Measurements from ENCODE around the gene MYLK. TPM values are rescaled to one million over a fixed set of nuclear protein-coding genes. Genes with fewer than 3 reads are reported as not detected.

The MYLK gene
- polyA plus RNA-seq, 1 donor (not counting 4 experiments of a cell fraction or from before 2014, with no cell fraction given), result 7.8 TPM

DNA sequence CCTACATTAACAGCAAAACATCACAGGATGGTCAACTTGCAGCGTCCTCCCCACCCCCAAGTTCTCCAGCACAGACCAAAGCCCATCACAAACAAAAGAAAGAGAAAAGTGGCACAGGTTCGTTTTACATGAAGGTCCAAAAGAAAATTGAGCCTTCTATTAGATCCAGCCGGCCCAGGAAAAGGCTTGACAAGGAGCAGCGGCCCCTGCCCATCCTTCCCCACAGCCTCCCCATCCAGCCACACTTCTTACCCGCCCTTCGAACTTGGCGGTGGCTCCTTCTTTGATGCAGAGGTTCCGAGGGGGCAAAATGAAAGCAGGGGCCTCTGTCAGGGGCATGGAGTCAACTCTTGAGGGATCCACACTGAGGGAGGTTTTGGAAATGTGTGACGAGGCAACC, 90.7 kb downstream of the MYLK start:
- Histone ChIP-seq H3K36me3 (ENCODE audit: control insufficient read depth in 2 of 2, extremely low read depth in 1 of 2, insufficient read depth in 2 of 2, low read length in 2 of 2) (no peaks in the 10 kb centered on the region), H3K9ac (ENCODE audit: control insufficient read depth, extremely low read depth, insufficient read depth, low read length) (no peak overlapping the region), H2AFZ (ENCODE audit: control insufficient read depth, low read length) (no peak overlapping the region), H4K20me1 (ENCODE audit: control insufficient read depth, extremely low read depth, insufficient read depth, low read length) (no peaks in the 10 kb centered on the region), H3K27ac (ENCODE audit: control insufficient read depth, insufficient read depth, low read length) (no peak overlapping the region), H3K27me3 (ENCODE audit: control insufficient read depth, extremely low read depth, insufficient read depth, low read length) (no peaks in the 10 kb centered on the region), H3K9me3 (ENCODE audit: control insufficient read depth, low read depth, low read length) (no peaks in the 10 kb centered on the region), H3K4me1 (ENCODE audit: control insufficient read depth, extremely low read depth, insufficient read depth, low read length) (peaks cover 19% of the 10 kb centered on the region), H3K4me3 (ENCODE audit: control insufficient read depth in 2 of 3, extremely low read depth in 1 of 3, insufficient read depth in 2 of 3, low read depth in 1 of 3, low read length in 3 of 3) (no peak overlapping the region), H3K4me2 (ENCODE audit: control insufficient read depth, extremely low read depth, insufficient read depth, low read depth, low read length) (no peak overlapping the region), H3K9me1 (ENCODE audit: control insufficient read depth, extremely low read depth, insufficient read depth, low read length) (no peaks in the 10 kb centered on the region), H3K79me2 (ENCODE audit: control insufficient read depth, insufficient read depth, low read length) (no peaks in the 10 kb centered on the region)
- TF ChIP-seq, protein P1, sequence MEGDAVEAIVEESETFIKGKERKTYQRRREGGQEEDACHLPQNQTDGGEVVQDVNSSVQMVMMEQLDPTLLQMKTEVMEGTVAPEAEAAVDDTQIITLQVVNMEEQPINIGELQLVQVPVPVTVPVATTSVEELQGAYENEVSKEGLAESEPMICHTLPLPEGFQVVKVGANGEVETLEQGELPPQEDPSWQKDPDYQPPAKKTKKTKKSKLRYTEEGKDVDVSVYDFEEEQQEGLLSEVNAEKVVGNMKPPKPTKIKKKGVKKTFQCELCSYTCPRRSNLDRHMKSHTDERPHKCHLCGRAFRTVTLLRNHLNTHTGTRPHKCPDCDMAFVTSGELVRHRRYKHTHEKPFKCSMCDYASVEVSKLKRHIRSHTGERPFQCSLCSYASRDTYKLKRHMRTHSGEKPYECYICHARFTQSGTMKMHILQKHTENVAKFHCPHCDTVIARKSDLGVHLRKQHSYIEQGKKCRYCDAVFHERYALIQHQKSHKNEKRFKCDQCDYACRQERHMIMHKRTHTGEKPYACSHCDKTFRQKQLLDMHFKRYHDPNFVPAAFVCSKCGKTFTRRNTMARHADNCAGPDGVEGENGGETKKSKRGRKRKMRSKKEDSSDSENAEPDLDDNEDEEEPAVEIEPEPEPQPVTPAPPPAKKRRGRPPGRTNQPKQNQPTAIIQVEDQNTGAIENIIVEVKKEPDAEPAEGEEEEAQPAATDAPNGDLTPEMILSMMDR (optimal IDR thresholded peaks at IDR 0.05 in 1 of 3, IDR thresholded peaks at IDR 0.05 in 1 of 3, conservative IDR thresholded peaks at IDR 0.05 in 1 of 3; ENCODE audit: extremely low read depth in 1 of 3, insufficient read depth in 2 of 3, low read length in 3 of 3), result no peak
- no peak for TF ChIP-seq EZH2 (IDR thresholded peaks at IDR 0.05; ENCODE audit: low read length)
- FAIRE-seq (no peak), DNase-seq (ENCODE audit: low read depth, low spot score) (no peak)
- dilution Hi-C loops (cut with MboI; ENCODE audit: extremely low pct_ligation_motif_present, low sequenced_read_pairs), result no loop called here

DNA sequence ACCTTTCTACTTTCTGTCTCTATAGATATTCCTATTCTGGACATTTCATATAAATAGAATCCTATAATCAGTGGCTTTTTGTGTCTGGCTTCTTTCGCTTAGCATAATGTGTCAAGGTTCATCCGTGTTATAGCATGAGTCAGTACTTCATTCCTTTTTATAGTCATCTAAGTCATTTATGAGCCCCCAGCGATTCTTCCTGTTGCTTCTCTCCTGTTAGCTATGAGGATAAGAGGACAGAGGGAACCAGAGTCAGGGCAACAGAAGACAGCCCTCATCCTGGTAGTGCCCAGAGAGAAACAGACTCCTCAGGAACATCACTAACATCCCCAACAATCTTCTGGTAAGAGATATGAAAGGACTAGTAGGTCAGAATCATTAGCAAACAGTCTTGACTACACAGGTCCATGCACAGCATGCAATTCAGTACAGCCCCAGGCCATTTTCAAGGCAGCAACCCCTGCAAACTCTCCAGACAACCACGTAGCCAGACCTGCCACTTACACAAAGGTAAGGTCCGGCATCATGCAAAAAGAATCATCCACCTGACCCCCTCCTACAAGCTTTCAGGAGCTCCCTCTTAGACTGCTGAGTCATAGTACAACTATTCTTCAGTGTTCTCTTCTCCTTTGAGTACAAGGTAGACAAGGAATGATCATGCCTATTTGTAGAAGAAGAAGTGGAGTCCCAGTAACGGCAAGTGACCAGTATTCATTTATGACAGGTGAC, 91.5 kb downstream of the MYLK start:
- Histone ChIP-seq H3K27me3 (ENCODE audit: control insufficient read depth, extremely low read depth, insufficient read depth, low read length) (no peaks in the 10 kb centered on the region), H3K9ac (ENCODE audit: control insufficient read depth, extremely low read depth, insufficient read depth, low read length) (no peak overlapping the region), H3K4me2 (ENCODE audit: control insufficient read depth, extremely low read depth, insufficient read depth, low read depth, low read length) (no peak overlapping the region), H3K4me3 (ENCODE audit: control insufficient read depth in 2 of 3, extremely low read depth in 1 of 3, insufficient read depth in 2 of 3, low read depth in 1 of 3, low read length in 3 of 3) (no peak overlapping the region), H3K79me2 (ENCODE audit: control insufficient read depth, insufficient read depth, low read length) (no peaks in the 10 kb centered on the region), H3K9me3 (ENCODE audit: control insufficient read depth, low read depth, low read length) (no peaks in the 10 kb centered on the region), H2AFZ (ENCODE audit: control insufficient read depth, low read length) (no peak overlapping the region), H3K36me3 (ENCODE audit: control insufficient read depth in 2 of 2, extremely low read depth in 1 of 2, insufficient read depth in 2 of 2, low read length in 2 of 2) (no peaks in the 10 kb centered on the region), H4K20me1 (ENCODE audit: control insufficient read depth, extremely low read depth, insufficient read depth, low read length) (no peaks in the 10 kb centered on the region), H3K9me1 (ENCODE audit: control insufficient read depth, extremely low read depth, insufficient read depth, low read length) (no peaks in the 10 kb centered on the region), H3K4me1 (ENCODE audit: control insufficient read depth, extremely low read depth, insufficient read depth, low read length) (peaks cover 19% of the 10 kb centered on the region), H3K27ac (ENCODE audit: control insufficient read depth, insufficient read depth, low read length) (no peak overlapping the region)
- FAIRE-seq (peak; percentile 68), DNase-seq (ENCODE audit: low read depth, low spot score) (peak; percentile 25)
- dilution Hi-C loops (cut with MboI; ENCODE audit: extremely low pct_ligation_motif_present, low sequenced_read_pairs), result no loop called here
- no peak for TF ChIP-seq EZH2 (IDR thresholded peaks at IDR 0.05; ENCODE audit: low read length)
- TF ChIP-seq, protein P1 (optimal IDR thresholded peaks at IDR 0.05 in 1 of 3, IDR thresholded peaks at IDR 0.05 in 1 of 3, conservative IDR thresholded peaks at IDR 0.05 in 1 of 3; ENCODE audit: extremely low read depth in 1 of 3, insufficient read depth in 2 of 3, low read length in 3 of 3), result no peak

All from keratinocyte (primary cell).